ENCODE results near the gene TCF7L2. TPM values are rescaled to one million over a fixed set of nuclear protein-coding genes. Genes with fewer than 3 reads are reported as not detected.

Gene TCF7L2
- total and polyA plus RNA-seq, 9 donors = 21.1 to 41.7 (median 34.5) TPM

- Histone ChIP-seq H3K4me3 (no peak overlapping the region), H3K27me3 (no peaks in the 10 kb centered on the region), H3K27ac (no peak overlapping the region), H3K36me3 (no peaks in the 10 kb centered on the region), H3K9me3 (no peaks in the 10 kb centered on the region), H3K4me1 (ENCODE audit: insufficient read depth) (peaks cover 4% of the 10 kb centered on the region)
- 90 to 95% (median 90%) methylated on average over 10 of the region's 10 CpGs for WGBS, 3 donors
- DNase-seq = no peak
- TF ChIP-seq EP300 (IDR thresholded peaks at IDR 0.05) = no peak
- TF ChIP-seq CTCF (IDR thresholded peaks at IDR 0.05) = no peak
- TF ChIP-seq POLR2A (IDR thresholded peaks at IDR 0.05) = no peak
- intact Hi-C loops (cut with DNase I) = loop anchor here in 1 of 4 donors (10.0 kb wide), 1 partner anchor 139 kb away; the partner anchor contains the start of gene TCF7L2
These were observed 143.4 kb downstream of the TCF7L2 start for GRCh38 chr10:113093188-113094113.

- intact Hi-C loops (cut with DNase I) = loop anchor here in 1 of 4 donors (10.0 kb wide), 1 partner anchor 139 kb away; the partner anchor contains the start of gene TCF7L2
- Histone ChIP-seq H3K27me3 (no peaks in the 10 kb centered on the region), H3K9me3 (no peaks in the 10 kb centered on the region), H3K4me1 (ENCODE audit: insufficient read depth) (peaks cover 4% of the 10 kb centered on the region), H3K27ac (no peak overlapping the region), H3K4me3 (no peak overlapping the region), H3K36me3 (no peaks in the 10 kb centered on the region)
- no peak for TF ChIP-seq EP300 (IDR thresholded peaks at IDR 0.05)
- no peak for TF ChIP-seq CTCF (IDR thresholded peaks at IDR 0.05)
- no peak for TF ChIP-seq POLR2A (IDR thresholded peaks at IDR 0.05)
- no peak for DNase-seq
- 81 to 87% (median 83%) methylated on average over 3 of the region's 3 CpGs for WGBS, 3 donors
These were observed 144.1 kb downstream of the TCF7L2 start for GRCh38 chr10:113094114-113094486.

GRCh38 chr10:113095419-113096127, 145.5 kb downstream of the TCF7L2 start:
- DNase-seq = no peak
- H3K27ac ChIP-seq = no peak overlapping the region

More at GRCh38 chr10:113095419-113096127, 145.5 kb downstream of the TCF7L2 start:
- H3K9me3 ChIP-seq = no peaks in the 10 kb centered on the region
- no peak overlapping the region for H3K4me3 ChIP-seq
- intact Hi-C loops (cut with DNase I) = loop anchor here in 1 of 4 donors (10.0 kb wide), 1 partner anchor 141 kb away; the partner anchor contains the start of gene TCF7L2
- H3K4me1 ChIP-seq (ENCODE audit: insufficient read depth) = peaks cover 8% of the 10 kb centered on the region
- TF ChIP-seq EP300 (IDR thresholded peaks at IDR 0.05) (no peak), CTCF (IDR thresholded peaks at IDR 0.05) (no peak), POLR2A (IDR thresholded peaks at IDR 0.05) (no peak)
- no peaks in the 10 kb centered on the region for H3K36me3 ChIP-seq
- H3K27me3 ChIP-seq = no peaks in the 10 kb centered on the region
- 84 to 92% (median 91%) methylated on average over 15 of the region's 15 CpGs for WGBS, 3 donors

Measured in ovary (tissue), 9 donors.